ENCODE results near the gene ZNF451. TPM values are rescaled to one million over a fixed set of nuclear protein-coding genes. Genes with fewer than 3 reads are reported as not detected.
A peak's percentile ranks its signal among the peaks of the same experiment; 100 is the strongest.

ZNF451 gene
- total RNA-seq, 1 experiment from 2014 or later, result 21.4 TPM

DNA sequence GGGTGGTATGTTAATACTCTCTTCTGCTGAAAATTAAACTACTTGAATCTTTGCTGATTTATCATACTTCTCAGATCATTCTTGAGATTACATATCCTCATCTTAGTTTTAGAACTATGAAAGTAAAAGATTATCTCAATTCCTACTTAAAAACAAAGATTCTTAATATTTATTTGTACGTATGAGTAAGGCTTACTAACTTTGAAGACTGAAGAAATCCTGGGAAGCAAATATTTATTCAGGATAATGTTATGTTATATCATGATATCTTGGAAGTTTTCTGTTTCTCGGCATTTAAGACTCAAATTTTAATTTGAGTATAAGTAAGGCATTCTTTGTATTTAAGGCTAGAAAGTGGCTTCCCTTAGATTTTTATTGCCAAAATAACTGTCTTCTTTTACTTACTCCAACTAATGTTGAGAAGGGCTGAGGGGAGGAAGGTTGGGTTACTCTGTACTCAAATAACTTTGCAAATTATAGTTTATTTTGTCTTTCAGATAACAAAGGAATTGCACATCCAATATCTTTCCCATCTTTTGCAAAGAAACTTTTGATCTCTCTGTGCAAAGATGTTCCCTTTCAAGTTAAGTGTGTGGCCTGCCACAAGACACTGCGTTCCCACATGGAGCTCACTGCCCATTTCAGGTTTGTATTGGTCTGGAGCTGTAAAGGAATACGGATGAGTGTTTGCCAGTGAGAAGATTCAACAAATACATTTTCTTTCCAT is 51.6 kb downstream of the ZNF451 start:
- DNase-seq (ENCODE audit: low read depth), result no peak
- in situ Hi-C loops (cut with HindIII; ENCODE audit: low pct_unique_long_range_greater_than_20kb, low sequenced_read_pairs), result no loop called here

DNA sequence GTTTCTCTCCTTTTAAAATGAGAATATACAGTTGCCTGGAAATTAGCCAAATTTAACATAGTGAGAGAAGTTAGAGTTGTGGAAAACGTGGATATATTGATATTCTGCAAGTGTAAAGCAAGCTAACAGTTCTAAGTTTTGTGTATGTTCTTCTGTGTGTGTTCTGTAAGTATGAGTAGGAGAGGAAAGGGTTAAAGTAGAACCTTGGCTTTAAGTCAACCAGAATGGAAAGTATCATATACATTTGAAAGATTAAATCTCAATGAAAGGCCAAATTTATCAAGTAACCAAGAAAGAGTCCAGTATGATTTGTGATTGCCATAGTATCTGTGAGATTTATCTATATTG is 52.2 kb downstream of the ZNF451 start:
- in situ Hi-C loops (cut with HindIII; ENCODE audit: low pct_unique_long_range_greater_than_20kb, low sequenced_read_pairs), result no loop called here
- no peak for DNase-seq (ENCODE audit: low read depth)

DNA sequence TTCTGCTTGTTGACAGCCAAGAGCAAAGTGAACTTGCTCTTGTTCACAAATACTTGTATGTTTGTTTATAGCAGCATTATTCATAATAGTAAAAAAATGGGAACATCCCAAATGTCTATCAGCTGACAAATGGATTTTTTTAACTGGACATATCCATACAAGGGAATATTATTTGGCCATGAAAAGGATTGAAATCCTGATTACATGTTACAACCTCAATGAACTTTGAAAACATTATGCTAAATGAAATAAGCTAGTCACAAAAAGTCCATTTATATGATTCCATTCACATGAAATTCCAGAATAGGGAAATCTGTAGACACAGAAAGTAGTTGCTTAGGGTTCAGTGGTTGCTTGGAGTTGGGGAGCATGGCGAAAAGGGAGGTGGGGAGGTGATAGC is 53.7 kb downstream of the ZNF451 start:
- DNase-seq (ENCODE audit: low read depth), result no peak
- in situ Hi-C loops (cut with HindIII; ENCODE audit: low pct_unique_long_range_greater_than_20kb, low sequenced_read_pairs), result no loop called here

GRCh38 chr6:57147401-57147800 is 57.4 kb downstream of the ZNF451 start:
- in situ Hi-C loops (cut with HindIII; ENCODE audit: low pct_unique_long_range_greater_than_20kb, low sequenced_read_pairs), result no loop called here
- no peak for DNase-seq (ENCODE audit: low read depth)

GRCh38 chr6:57147955-57148858 is 58.2 kb downstream of the ZNF451 start:
- no peak for DNase-seq (ENCODE audit: low read depth)
- in situ Hi-C loops (cut with HindIII; ENCODE audit: low pct_unique_long_range_greater_than_20kb, low sequenced_read_pairs), result no loop called here

GRCh38 chr6:57158658-57159057 is 68.7 kb downstream of the ZNF451 start:
- in situ Hi-C loops (cut with HindIII; ENCODE audit: low pct_unique_long_range_greater_than_20kb, low sequenced_read_pairs), result no loop called here

GRCh38 chr6:57159127-57159526 is 69.1 kb downstream of the ZNF451 start:
- in situ Hi-C loops (cut with HindIII; ENCODE audit: low pct_unique_long_range_greater_than_20kb, low sequenced_read_pairs), result no loop called here
- DNase-seq (ENCODE audit: low read depth), result no peak

More at GRCh38 chr6:57158658-57159057, 68.7 kb downstream of the ZNF451 start:
- no peak for DNase-seq (ENCODE audit: low read depth)

GRCh38 chr6:57162028-57162427 is 72.0 kb downstream of the ZNF451 start:
- in situ Hi-C loops (cut with HindIII; ENCODE audit: low pct_unique_long_range_greater_than_20kb, low sequenced_read_pairs), result no loop called here

DNA sequence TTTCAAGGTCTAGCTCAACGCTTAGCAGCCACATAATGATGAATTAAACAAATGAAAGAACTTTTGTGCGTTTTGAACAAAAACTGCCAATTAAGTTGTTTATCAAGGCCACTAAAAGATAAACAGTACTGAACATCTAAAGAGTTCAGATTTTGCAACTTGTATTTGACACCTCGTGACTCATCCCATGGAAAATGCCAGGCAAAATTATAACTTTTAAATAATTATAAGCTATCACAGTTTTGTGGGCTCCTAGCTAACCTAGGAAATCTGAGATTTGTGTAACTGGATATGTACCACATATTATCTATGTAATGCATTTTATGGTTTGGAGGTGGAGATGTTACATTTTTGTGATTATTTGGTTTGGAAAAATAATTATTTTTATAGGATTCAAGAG is 72.5 kb downstream of the ZNF451 start:
- no peak for DNase-seq (ENCODE audit: low read depth)
- in situ Hi-C loops (cut with HindIII; ENCODE audit: low pct_unique_long_range_greater_than_20kb, low sequenced_read_pairs), result no loop called here

More at GRCh38 chr6:57162028-57162427, 72.0 kb downstream of the ZNF451 start:
- DNase-seq (ENCODE audit: low read depth), result no peak

DNA sequence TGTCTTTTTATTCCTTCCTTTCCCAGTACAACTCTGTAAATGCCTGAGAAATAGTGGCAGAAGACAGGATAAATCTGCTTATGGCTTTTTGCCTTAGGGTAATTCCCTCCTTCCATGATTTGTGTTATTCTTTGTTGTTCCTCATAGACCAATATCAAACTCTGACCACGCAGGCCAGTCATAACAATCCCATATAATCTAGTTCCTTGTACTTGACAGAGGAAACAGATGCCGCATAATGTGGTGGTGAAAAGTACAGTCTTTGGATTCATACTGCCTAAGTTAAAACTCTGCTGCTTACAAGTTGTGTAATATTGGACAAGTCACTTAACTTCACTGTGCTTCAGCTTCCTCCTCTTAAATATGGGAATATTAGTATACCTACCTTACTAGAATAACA is 74.0 kb downstream of the ZNF451 start:
- no peak for DNase-seq (ENCODE audit: low read depth)
- in situ Hi-C loops (cut with HindIII; ENCODE audit: low pct_unique_long_range_greater_than_20kb, low sequenced_read_pairs), result no loop called here

DNA sequence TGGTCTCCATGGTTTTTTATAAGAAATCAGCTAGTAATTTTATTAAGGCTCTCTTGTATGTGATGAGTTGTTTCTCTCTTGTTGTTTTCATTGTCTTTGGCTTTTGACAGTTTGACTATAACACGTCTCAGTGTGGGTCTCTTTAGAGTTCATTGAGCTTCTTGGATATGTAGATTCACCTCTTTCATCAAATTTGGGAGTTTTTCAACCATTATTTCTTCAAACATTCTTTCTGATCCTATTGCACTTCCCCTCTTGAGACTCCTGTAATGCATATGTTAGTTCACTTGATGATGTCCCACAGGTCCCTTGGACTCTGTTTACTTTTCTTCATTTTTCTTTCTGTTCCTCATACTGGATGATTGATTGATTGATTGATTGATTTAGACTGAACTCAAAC is 75.1 kb downstream of the ZNF451 start:
- no peak for DNase-seq (ENCODE audit: low read depth)
- in situ Hi-C loops (cut with HindIII; ENCODE audit: low pct_unique_long_range_greater_than_20kb, low sequenced_read_pairs), result no loop called here

- in situ Hi-C loops (cut with HindIII; ENCODE audit: low pct_unique_long_range_greater_than_20kb, low sequenced_read_pairs), result no loop called here
- DNase-seq (ENCODE audit: low read depth), result peak; percentile 94
Measured at GRCh38 chr6:57172136-57173055, 82.4 kb downstream of the ZNF451 start, which contains the start of gene BAG2. Gene BAG2 (plus strand): TSS chr6:57172326. CDS start chr6:57172698, 372 bp downstream.

DNA sequence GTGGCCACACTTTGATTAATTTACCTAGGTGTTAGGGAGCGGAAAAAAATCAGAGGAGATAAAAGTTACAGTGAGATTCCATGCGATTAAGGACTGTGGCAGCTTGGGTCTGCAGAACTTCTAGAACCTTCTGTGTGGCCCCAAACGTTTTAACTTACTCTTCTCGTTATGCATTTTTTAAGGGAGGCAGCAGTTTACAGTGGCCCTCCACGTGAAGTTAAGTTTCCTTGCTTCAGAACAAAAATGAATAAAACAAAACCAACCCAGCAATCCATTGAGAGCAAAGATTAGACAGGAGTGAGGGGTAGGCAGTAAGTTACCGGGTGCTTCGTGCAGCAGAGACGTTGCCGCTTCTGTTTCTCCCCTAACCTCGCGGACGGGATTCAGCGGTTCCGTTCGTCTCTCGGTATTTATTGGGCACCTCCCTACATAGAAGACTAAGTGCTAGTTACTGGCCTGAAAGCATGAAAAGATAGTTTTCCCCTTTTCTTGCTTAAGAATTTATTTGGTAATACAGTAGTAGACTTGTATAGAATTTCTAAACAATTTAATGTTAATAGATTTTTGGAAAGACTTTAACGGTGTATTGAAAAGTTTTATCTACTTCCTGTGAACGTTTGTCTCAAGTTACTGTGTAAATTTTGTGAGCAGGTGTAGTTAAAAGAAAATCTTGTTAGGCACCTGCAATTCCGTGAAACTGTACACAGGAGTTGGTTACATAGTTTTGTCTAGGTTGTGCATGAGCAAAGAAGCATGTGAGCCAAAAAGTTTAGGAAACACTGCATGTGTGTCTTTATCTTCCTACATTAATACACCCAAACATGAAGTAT is 83.3 kb downstream of the ZNF451 start:
- in situ Hi-C loops (cut with HindIII; ENCODE audit: low pct_unique_long_range_greater_than_20kb, low sequenced_read_pairs), result no loop called here
- DNase-seq (ENCODE audit: low read depth), result peak; percentile 53

GRCh38 chr6:57173886-57174510 is 84.0 kb downstream of the ZNF451 start:
- peak; percentile 78 for DNase-seq (ENCODE audit: low read depth)
- in situ Hi-C loops (cut with HindIII; ENCODE audit: low pct_unique_long_range_greater_than_20kb, low sequenced_read_pairs), result no loop called here

DNA sequence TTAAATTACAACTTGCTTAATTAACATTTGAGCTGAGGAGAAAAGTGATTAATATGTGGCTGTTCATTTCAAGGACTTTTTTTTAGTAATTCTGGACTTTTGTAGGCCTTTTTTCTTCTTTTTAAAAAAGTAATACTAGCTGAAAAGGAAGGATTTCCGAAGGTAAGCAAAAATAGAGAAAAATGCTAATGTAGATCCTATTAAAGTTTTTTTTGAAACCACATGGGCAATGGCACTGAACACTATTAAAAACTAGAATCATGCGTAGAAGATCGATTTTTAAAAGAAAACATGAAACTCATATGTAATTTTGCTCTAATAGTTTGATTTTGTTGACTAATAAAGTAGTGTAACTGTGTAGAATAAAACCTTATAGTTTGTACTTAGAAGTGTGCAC is 84.5 kb downstream of the ZNF451 start:
- DNase-seq (ENCODE audit: low read depth), result no peak
- in situ Hi-C loops (cut with HindIII; ENCODE audit: low pct_unique_long_range_greater_than_20kb, low sequenced_read_pairs), result no loop called here

DNA sequence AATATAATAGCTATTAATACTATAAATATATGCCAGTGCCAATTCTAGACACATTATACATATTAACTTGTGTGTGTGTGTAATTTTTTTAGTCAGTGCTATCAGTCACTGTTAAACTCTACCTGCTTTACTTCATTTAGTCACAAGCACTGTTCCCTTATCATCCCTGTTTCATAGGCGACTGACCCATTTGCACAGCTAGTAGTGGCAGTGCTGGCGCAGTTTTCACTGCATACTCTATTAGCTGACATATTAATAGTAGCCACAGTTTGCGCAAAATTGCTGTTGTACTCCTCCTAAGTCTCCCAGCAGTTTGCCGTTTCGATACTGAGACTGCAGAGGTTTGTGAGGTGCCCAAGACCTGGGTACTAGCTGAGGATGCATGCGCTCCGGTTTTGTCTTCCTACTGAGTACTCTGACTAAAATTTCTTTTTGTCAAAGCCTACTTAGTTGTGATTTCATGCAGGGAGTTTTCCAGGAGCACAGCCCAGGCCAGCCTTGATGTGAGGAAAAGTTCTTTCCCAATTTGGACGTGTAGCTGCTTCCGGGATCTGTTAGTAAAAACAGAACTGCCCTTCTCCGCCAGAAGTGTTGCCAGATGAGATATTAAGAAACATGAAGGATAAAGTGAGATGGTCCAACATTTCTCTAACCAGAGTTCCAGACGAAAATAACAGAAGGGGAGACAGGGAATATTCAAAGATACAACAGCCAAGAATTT is 87.7 kb downstream of the ZNF451 start:
- in situ Hi-C loops (cut with HindIII; ENCODE audit: low pct_unique_long_range_greater_than_20kb, low sequenced_read_pairs), result no loop called here
- no peak for DNase-seq (ENCODE audit: low read depth)

- in situ Hi-C loops (cut with HindIII; ENCODE audit: low pct_unique_long_range_greater_than_20kb, low sequenced_read_pairs), result no loop called here
- DNase-seq (ENCODE audit: low read depth), result no peak
Measured at GRCh38 chr6:57180596-57180995, 90.6 kb downstream of the ZNF451 start.

All from Caki2 (cell line).